Lower lobe of right lung (tissue), 2 donors: ENCODE measurements around the gene UBAC1. TPM values are rescaled to one million over a fixed set of nuclear protein-coding genes. Genes with fewer than 3 reads are reported as not detected.

ENCODE experiments used
- ATAC-seq, 2 donors: fragments of 200-7000 bp; cut with Tn5 transposase; one replicate each; pipeline ENCODE4 v1.9.1; 2020 to 2022; ENCODE audit warnings: mild to moderate bottlenecking in 2 of 2, moderate library complexity in 2 of 2
- DNase-seq: peaks from one replicate; pipeline ENCODE4 v3.0.0-alpha.2; 2020
- H3K27ac ChIP-seq: fragments of 200-600 bp; one replicate; pipeline ENCODE4 v1.8.0; 2022
- H3K27me3 ChIP-seq: fragments of 200-600 bp; one replicate; pipeline ENCODE4 v1.8.0; 2022; ENCODE audit warnings: low read depth
- H3K36me3 ChIP-seq: fragments of 200-600 bp; one replicate; pipeline ENCODE4 v1.8.0; 2022; ENCODE audit warnings: mild to moderate bottlenecking
- H3K4me1 ChIP-seq: fragments of 200-600 bp; one replicate; pipeline ENCODE4 v1.8.0; 2022
- H3K4me3 ChIP-seq: fragments of 200-600 bp; one replicate; pipeline ENCODE4 v1.8.0; 2022; ENCODE audit warnings: mild to moderate bottlenecking
- H3K9me3 ChIP-seq: fragments of 200-600 bp; one replicate; pipeline ENCODE4 v1.8.0; 2022
- CTCF ChIP-seq: fragments of 200-600 bp; IDR thresholded peaks from one replicate; pipeline ENCODE4 v1.8.0; 2022; ENCODE audit warnings: antibody characterized with exemption, mild to moderate bottlenecking
- intact Hi-C: fragments of 100-400 bp; cut with DNase I; formaldehyde crosslinking; loops from one replicate; pipeline ENCODE4 v1.11.0; 2022
- total RNA-seq: library from RNA; stranded (reverse); fragmentation: NEBNext Ultra II Directional; extraction: Animal tissue kit (Norgen Biotek cat#: 25700); gene quantifications from one replicate; pipeline ENCODE4 v1.2.1, GENCODE V29; 2021
- donor health status: DM: no; HTN: yes; CAD: no; lungs with severe emphysema.

UBAC1 gene
- total RNA-seq, 1 donor from 2014 or later: 40.3 TPM

- H3K9me3 ChIP-seq: peaks cover 7% of the 10 kb centered on the region
- no peak overlapping the region for H3K27ac ChIP-seq
- intact Hi-C loops: no loop called here
- peaks cover 26% of the 10 kb centered on the region for H3K36me3 ChIP-seq
- no peak overlapping the region for H3K4me3 ChIP-seq
- H3K27me3 ChIP-seq: no peaks in the 10 kb centered on the region
- ATAC-seq (no peak), DNase-seq (no peak)
- H3K4me1 ChIP-seq: peaks cover 32% of the 10 kb centered on the region
- TF ChIP-seq CTCF: no peak
Observed at GRCh38 chr9:135910216-135910615, 51.0 kb downstream of the UBAC1 start.

- Histone ChIP-seq H3K4me1 (peaks cover 39% of the 10 kb centered on the region), H3K9me3 (no peaks in the 10 kb centered on the region), H3K27ac (no peak overlapping the region), H3K27me3 (no peaks in the 10 kb centered on the region), H3K36me3 (peaks cover 19% of the 10 kb centered on the region), H3K4me3 (no peak overlapping the region)
- TF ChIP-seq CTCF: no peak
- no peak for DNase-seq
- no peak for ATAC-seq
- intact Hi-C loops: no loop called here
Observed at GRCh38 chr9:135909371-135909770, 51.8 kb downstream of the UBAC1 start.

GRCh38 chr9:135908754-135909204, 52.4 kb downstream of the UBAC1 start:
- Histone ChIP-seq H3K4me3 (peak overlapping the region; percentile 80), H3K9me3 (no peaks in the 10 kb centered on the region), H3K36me3 (peaks cover 18% of the 10 kb centered on the region), H3K27ac (peak overlapping the region; percentile 80), H3K4me1 (peaks cover 44% of the 10 kb centered on the region), H3K27me3 (no peaks in the 10 kb centered on the region)
- ATAC-seq (no peak), DNase-seq (no peak)
- TF ChIP-seq CTCF: no peak
- intact Hi-C loops: no loop called here

- Histone ChIP-seq H3K9me3 (no peaks in the 10 kb centered on the region), H3K27ac (peak overlapping the region; percentile 80), H3K4me1 (peaks cover 50% of the 10 kb centered on the region), H3K4me3 (peak overlapping the region; percentile 80), H3K27me3 (no peaks in the 10 kb centered on the region), H3K36me3 (peaks cover 13% of the 10 kb centered on the region)
- ATAC-seq (no peak), DNase-seq (peak; percentile 59)
- TF ChIP-seq CTCF: no peak
- intact Hi-C loops: no loop called here
Observed at GRCh38 chr9:135908093-135908753, 53.0 kb downstream of the UBAC1 start.

- Histone ChIP-seq H3K4me3 (peak within 1 kb of the TSS; percentile 80), H3K4me1 (peaks cover 53% of the 10 kb centered on the region), H3K27ac (peak within 1 kb of the TSS; percentile 80), H3K36me3 (peaks cover 11% of the 10 kb centered on the region), H3K9me3 (no peaks in the 10 kb centered on the region), H3K27me3 (no peaks in the 10 kb centered on the region)
- no peak for TF ChIP-seq CTCF
- intact Hi-C loops: no loop called here
- peak; percentile 94 for DNase-seq
- ATAC-seq: peak; percentile 97 to 99
Observed at GRCh38 chr9:135907431-135908092, 53.6 kb downstream of the UBAC1 start, which contains the start of gene CAMSAP1. CAMSAP1 (minus strand) TSS chr9:135907546; CDS start chr9:135907159, 387 bp downstream.
